Pancreas (tissue), 10 donors: ENCODE measurements around the gene PAX2. TPM values are rescaled to one million over a fixed set of nuclear protein-coding genes. Genes with fewer than 3 reads are reported as not detected.

ENCODE experiments used
- ATAC-seq, 4 donors: fragments of 200-7000 bp; cut with Tn5 transposase; one replicate each; pipeline versions ENCODE4 v1.8.0 to v1.9.1; 2020; ENCODE audit warnings: mild to moderate bottlenecking in 4 of 4, moderate library complexity in 4 of 4
- DNase-seq, 6 donors: peaks; one replicate each; pipeline ENCODE4 v3.0.0-alpha.2; 2020
- FAIRE-seq: peaks from 2 replicates; lab custom pipeline; 2012; peaks lifted over from hg19 to GRCh38; lab: Jason Lieb, UNC
- H3K27ac ChIP-seq, 4 donors: fragments of 200-600 bp; sonication (generic); 1 replicate in 3 of 4; 2 replicates in 1 of 4; pipeline versions ENCODE4 v1.5.0 to v1.8.0; 2020
- H3K27me3 ChIP-seq, 4 donors: fragments of 200-600 bp; one replicate each; pipeline ENCODE4 v1.8.0; 2021
- H3K36me3 ChIP-seq, 3 donors: fragments of 200-600 bp; sonication (generic) in 1 of 3; one replicate each; pipeline versions ENCODE4 v1.5.0 to v1.8.0; 2020 to 2021
- H3K4me1 ChIP-seq, 3 donors: fragments of 200-600 bp; one replicate each; pipeline ENCODE4 v1.8.0; 2021
- H3K4me3 ChIP-seq, 4 donors: fragments of 200-600 bp; sonication (generic) in 2 of 4; one replicate each; pipeline versions ENCODE4 v1.5.0 to v1.8.0; 2020 to 2021
- H3K9me3 ChIP-seq, 4 donors: fragments of 200-600 bp; one replicate each; pipeline ENCODE4 v1.8.0; 2021
- WGBS, 2 donors: extraction: QIAGEN DNeasy Blood & Tissue Kit; methylation state at CpG; one replicate each; pipeline ENCODE4 v1.1.7; 2013; 5-methylcytosine and 5-hydroxymethylcytosine counted together
- intact Hi-C, 3 donors: fragments of 100-400 bp; cut with DNase I; formaldehyde crosslinking; loops; one replicate each; pipeline versions ENCODE4 v1.11.1 to v1.14.2; 2022
- polyA plus RNA-seq, 2 donors: library from polyadenylated mRNA; stranded (reverse); fragments of 200-250 nt; gene quantifications; one replicate each; pipeline ENCODE4 v1.2.3, GENCODE V29; 2013
- total RNA-seq, 6 donors: library from RNA; stranded (reverse); fragmentation: NEBNext Ultra II Directional in 4 of 6; extraction: Animal tissue kit (Norgen Biotek cat#: 25700) in 4 of 6; gene quantifications; one replicate each; pipeline versions ENCODE4 v1.2.1 to v1.2.4, GENCODE V29; 2021 to 2023
- TF ChIP-seq, protein P1 (sequence below), 4 donors: fragments of 200-600 bp; sonication (generic) in 3 of 4; IDR thresholded peaks; one replicate each; pipeline versions ENCODE4 v1.5.0 to v1.8.0; 2021; ENCODE audit warnings: antibody characterized with exemption in 4 of 4
- donor health status: healthy with polysubstance abuse.
- donor health status: DM: no; HTN: no; CAD: no; lungs with moderate emphysema.
- donor health status: DM: no; HTN: no; CAD: no.
- donor health status: control.
- donor health status: control.
- donor health status: Bipolar disorder and iron deficiency.
- donor health status: DM: yes; HTN: yes; CAD: no.
- donor health status: DM: no; HTN: no; CAD: no.
- donor health status: DM: no; HTN: no; CAD: no.
- donor health status: DM: yes; HTN: yes; CAD: no.

Gene PAX2
- total and polyA plus RNA-seq, 8 donors: 0.07 to 0.49 (median 0.26) TPM

DNA sequence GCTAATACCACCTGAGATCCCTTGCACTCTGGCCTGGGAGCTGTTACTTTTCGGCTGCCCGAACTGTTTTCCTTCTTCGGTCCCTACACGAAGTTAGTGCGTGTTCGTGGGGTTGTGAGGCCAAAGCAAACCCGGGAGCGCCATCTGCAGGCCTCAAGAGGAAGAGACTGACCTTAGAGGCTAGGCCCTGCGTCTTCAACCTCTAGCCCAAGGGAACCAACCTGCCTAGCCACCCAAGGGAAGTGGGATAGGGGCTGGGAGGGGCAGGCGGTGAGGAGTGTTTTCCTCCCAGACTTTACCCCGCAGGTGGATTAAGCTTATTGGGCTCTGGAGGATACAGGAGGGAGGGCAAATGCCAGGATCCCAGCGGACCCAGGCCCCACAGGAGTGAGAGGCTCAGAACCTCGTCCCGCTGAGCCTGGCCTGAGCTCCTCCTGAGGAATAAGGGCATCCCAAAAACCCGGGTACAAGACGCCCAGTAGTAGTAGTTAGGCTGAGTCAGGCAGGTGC is 1.7 kb upstream of the PAX2 start:
- 2 to 3% methylated on average over 16 of the region's 16 CpGs for WGBS, 2 donors
- ATAC-seq (peak; percentile 74 to 84 (median 78)), FAIRE-seq (no peak), DNase-seq (peak in 2 of 6 donors; percentile 33 to 53)
- Histone ChIP-seq H3K4me3 (no peak overlapping the region), H3K36me3 (no peaks in the 10 kb centered on the region), H3K4me1 (peaks cover 5 to 30% (median 5%) of the 10 kb centered on the region in 3 donors), H3K27me3 (peaks cover 0 to 52% (median 22%) of the 10 kb centered on the region in 4 donors), H3K27ac (no peak overlapping the region), H3K9me3 (no peaks in the 10 kb centered on the region)
- TF ChIP-seq, protein P1, sequence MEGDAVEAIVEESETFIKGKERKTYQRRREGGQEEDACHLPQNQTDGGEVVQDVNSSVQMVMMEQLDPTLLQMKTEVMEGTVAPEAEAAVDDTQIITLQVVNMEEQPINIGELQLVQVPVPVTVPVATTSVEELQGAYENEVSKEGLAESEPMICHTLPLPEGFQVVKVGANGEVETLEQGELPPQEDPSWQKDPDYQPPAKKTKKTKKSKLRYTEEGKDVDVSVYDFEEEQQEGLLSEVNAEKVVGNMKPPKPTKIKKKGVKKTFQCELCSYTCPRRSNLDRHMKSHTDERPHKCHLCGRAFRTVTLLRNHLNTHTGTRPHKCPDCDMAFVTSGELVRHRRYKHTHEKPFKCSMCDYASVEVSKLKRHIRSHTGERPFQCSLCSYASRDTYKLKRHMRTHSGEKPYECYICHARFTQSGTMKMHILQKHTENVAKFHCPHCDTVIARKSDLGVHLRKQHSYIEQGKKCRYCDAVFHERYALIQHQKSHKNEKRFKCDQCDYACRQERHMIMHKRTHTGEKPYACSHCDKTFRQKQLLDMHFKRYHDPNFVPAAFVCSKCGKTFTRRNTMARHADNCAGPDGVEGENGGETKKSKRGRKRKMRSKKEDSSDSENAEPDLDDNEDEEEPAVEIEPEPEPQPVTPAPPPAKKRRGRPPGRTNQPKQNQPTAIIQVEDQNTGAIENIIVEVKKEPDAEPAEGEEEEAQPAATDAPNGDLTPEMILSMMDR (IDR thresholded peaks at IDR 0.05): peak; percentile 25 to 51 (median 42)
- intact Hi-C loops: loop anchor here in 2 of 3 donors (5.0 to 10.0 kb wide), 2 partner anchors 179 to 181 kb away; no protein-coding TSS in a partner anchor

DNA sequence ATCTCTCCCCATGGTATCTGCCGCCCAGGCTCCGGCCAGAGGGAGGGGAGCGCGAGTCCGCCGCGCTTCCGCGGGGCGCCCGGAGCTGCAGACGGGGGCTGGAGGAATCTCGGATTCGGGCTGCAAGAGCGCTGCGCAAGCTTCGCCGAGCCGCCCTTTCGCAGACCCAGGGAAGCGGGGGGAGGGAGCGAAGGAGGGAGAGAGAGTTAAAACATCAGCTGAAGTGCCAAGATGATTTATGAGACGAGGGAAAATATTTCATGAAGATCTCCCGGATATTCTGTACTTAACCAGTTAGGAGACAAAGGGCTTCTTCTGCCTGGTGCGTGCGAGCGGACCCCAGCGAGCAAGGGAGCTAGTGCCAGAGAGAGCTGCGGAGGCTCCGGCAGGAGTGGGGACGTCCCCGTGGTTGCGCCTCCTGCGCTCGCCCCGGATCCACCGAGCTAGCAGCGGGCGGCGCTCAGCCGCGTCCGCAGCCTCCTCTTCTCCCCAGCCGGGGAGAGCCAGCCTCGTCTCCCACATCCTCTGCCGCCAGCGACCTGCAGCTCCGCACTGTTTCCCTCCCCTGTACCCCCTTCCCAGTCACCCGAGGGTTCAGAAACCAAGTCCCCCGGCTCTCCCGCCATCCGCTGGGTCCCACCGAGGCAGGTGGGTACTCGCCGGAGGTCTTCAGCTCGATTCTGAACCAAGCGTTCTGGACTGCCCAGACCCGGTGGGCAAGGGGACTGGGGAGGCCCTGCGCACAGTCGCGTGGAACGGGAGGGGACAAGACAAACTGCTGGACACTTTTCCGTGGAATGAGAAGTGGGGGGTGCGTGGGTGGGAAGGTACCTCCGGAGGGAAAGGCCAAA is 1.0 kb upstream of the PAX2 start:
- FAIRE-seq: no peak
- no peak overlapping the region for H3K4me3 ChIP-seq
- H3K9me3 ChIP-seq: no peaks in the 10 kb centered on the region
- 3% methylated on average over 64 to 65 of the region's 65 CpGs for whole genome bisulfite sequencing, 2 donors
- H3K27ac ChIP-seq: no peak overlapping the region
- DNase-seq: peak in 1 of 6 donors; percentile 67
- peak in 2 of 4 donors; percentile 8 to 11 for ATAC-seq
- TF ChIP-seq, protein P1 (IDR thresholded peaks at IDR 0.05): no peak
- no peaks in the 10 kb centered on the region for H3K36me3 ChIP-seq
- H3K4me1 ChIP-seq: peaks cover 2 to 27% (median 2%) of the 10 kb centered on the region in 3 donors
- intact Hi-C loops: loop anchor here in 2 of 3 donors (5.0 to 10.0 kb wide), 2 partner anchors 180 to 182 kb away; no protein-coding TSS in a partner anchor
- peaks cover 0 to 53% (median 21%) of the 10 kb centered on the region in 4 donors for H3K27me3 ChIP-seq

DNA sequence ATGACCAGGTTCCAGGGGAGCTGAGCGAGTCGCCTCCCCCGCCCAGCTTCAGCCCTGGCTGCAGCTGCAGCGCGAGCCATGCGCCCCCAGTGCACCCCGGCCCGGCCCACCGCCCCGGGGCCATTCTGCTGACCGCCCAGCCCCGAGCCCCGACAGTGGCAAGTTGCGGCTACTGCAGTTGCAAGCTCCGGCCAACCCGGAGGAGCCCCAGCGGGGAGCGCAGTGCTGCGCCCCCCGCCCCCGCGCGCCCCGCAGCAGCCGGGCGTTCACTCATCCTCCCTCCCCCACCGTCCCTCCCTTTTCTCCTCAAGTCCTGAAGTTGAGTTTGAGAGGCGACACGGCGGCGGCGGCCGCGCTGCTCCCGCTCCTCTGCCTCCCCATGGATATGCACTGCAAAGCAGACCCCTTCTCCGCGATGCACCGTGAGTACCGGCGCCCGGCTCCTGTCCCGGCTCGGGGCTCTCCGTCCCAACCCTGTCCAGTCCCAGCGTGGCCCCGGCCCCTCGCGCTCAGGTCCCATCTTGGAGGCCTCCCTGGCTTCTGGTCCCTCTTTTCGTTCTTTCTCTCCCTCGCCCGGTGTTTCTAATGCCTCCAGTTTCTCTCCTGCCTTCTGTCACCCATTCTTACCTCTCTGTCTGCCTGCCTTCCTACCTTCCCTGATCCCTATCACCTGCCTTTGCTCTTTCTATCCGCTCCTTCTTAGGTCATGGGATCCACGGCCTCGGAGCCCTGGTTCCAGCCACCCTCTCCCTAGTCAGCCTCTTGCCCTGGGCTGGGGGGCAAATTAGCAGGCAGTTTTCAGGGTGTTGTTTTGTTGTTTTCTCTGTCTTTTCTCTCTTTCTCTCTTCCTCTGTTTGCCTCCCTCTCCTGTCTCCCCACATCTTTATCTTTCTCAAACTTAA is 751 bp downstream of the PAX2 start:
- Histone ChIP-seq H3K4me1 (peaks cover 0 to 25% (median 0%) of the 10 kb centered on the region in 3 donors), H3K36me3 (no peaks in the 10 kb centered on the region), H3K27me3 (peaks cover 0 to 46% (median 12%) of the 10 kb centered on the region in 4 donors), H3K4me3 (peak overlapping the region in 2 of 4 donors; percentile 10 to 37), H3K27ac (no peak overlapping the region), H3K9me3 (no peaks in the 10 kb centered on the region)
- ATAC-seq (no peak), DNase-seq (peak in 1 of 6 donors; percentile 73), FAIRE-seq (no peak)
- WGBS, 2 donors: 4 to 6% methylated on average over 52 to 54 of the region's 54 CpGs
- TF ChIP-seq, protein P1 (IDR thresholded peaks at IDR 0.05): no peak
- intact Hi-C loops: loop anchor here in 1 of 3 donors (10.0 kb wide), 1 partner anchor 181 kb away; no protein-coding TSS in a partner anchor

DNA sequence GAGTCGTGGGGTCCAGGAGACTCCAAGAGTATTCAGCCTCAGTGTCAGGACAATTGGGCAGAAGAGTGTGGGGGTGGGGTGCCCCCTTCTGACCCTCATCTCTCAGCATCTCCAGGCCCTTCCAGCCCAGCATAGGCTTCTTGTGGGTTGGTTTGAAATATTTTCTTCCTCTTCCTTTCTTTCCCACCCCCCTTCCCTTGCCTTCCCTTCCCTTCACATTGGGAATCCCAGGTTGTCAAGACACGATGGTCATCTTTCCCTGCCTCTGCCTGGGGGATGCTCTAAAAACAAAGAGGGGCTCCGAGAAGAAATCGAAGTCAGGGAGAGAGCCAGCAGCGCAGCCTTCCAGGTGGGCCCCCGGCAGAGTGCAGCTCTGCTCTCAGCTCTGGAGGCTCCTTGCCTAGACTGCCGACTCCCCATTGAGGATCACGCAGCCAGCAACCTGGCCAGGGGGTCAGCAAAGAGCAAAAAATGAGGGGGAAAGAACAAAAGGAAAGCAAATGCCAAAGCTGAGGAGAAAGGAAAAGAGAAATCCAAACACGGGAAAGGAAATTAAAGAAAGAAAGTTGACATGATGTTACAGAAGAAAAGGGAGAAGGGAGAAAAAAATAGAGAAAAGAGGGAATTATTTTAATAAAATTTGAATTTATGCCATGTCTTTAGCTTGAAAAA is 1.5 kb downstream of the PAX2 start:
- Histone ChIP-seq H3K27ac (no peak overlapping the region), H3K36me3 (no peaks in the 10 kb centered on the region), H3K9me3 (no peaks in the 10 kb centered on the region), H3K4me1 (peaks cover 0 to 25% (median 0%) of the 10 kb centered on the region in 3 donors), H3K27me3 (peaks cover 0 to 52% (median 12%) of the 10 kb centered on the region in 4 donors), H3K4me3 (no peak overlapping the region)
- WGBS, 2 donors: 28 to 34% methylated on average over 9 of the region's 9 CpGs
- no peak for FAIRE-seq
- TF ChIP-seq, protein P1 (IDR thresholded peaks at IDR 0.05): no peak
- ATAC-seq: no peak
- DNase-seq: no peak
- intact Hi-C loops: loop anchor here in 1 of 3 donors (10.0 kb wide), 1 partner anchor 182 kb away; no protein-coding TSS in a partner anchor
